GM21360 (cell line): Measurements from ENCODE around the gene HSPG2.
"Not testable (repeated sequence)": the region's sequence is repeated elsewhere in the genome, so short reads cannot be mapped to it uniquely, and the experiment has no call there.

Source experiments
- ATAC-seq: cut with Tn5 transposase; IDR thresholded peaks from one replicate; pipeline ENCODE4 v1.9.1; 2021; ENCODE audit warnings: mild to moderate bottlenecking, moderate library complexity; ENCODE audit not compliant: unreplicated experiment

Gene HSPG2

DNA sequence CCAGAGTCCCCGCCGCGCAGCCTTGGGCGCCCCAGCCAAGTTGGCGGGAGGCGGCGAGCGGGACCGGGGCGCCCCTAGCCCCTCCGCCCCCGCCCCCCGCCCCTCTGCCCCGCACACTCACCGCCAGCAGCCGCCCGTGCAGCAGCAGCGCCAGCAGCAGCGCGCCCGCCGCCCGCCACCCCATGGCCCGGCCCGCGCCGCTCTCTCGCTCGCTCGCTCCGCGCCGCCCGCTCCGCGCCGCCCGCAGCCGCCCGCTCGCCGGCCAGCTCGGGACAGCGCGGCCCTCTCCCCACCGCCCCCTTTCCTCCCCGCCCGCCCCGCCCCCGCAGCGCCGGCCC, at the start of gene HSPG2:
TSS of gene HSPG2 (minus strand) at position 277 of the 338 bp plus-strand sequence. CDS start at position 184, 93 bp downstream.
- ATAC-seq, result no peak

DNA sequence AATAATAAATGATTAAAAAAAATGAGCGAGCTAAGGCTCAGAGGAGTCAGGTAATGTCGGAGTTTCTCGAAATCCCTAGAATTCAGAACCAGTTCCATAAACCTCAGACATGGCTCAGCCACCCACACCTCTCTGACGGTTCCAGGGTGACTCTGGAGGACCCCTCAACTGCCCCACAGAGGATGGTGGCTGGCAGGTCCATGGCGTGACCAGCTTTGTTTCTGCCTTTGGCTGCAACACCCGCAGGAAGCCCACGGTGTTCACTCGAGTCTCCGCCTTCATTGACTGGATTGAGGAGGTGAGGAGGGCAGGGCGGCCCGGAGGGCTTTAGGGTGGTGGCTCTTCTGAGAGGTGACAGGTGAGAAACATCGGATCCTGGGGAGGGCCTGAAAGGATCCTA, 49.3 kb upstream of the HSPG2 start:
- ATAC-seq, result not testable (repeated sequence)

DNA sequence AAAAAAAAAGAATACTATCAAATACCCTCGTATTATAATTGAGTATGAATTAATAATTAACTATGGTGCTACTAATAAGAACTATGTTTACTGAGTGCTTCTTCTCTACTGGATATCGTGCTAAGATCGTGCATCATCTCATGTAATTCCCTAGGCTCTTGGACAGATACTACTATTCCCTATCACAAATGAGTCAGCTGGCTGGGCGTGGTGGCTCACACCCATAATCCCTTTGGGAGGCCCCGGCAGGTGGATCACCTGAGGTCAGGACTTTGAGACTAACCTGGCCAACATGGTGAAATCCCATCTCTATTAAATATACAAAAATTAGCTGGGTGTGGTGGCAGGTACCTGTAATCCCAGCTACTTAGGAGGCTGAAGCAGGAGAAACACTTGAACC, 48.8 kb upstream of the HSPG2 start:
- ATAC-seq, result not testable (repeated sequence)

DNA sequence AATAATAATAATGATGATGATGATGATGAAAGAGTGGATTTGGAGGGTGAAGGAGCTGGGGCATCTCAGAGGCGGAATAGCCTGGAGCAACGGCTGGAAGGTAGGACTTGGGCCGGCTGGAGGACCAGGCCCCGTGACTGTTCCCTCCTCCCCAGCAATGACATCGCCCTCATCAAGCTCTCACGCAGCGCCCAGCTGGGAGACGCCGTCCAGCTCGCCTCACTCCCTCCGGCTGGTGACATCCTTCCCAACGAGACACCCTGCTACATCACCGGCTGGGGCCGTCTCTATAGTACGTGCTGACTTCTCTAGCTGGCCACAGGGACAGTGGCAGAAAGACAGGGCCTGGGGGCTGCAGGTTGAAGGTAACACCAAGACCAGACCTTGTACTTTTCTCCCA, 46.4 kb upstream of the HSPG2 start:
- ATAC-seq, result not testable (repeated sequence)

DNA sequence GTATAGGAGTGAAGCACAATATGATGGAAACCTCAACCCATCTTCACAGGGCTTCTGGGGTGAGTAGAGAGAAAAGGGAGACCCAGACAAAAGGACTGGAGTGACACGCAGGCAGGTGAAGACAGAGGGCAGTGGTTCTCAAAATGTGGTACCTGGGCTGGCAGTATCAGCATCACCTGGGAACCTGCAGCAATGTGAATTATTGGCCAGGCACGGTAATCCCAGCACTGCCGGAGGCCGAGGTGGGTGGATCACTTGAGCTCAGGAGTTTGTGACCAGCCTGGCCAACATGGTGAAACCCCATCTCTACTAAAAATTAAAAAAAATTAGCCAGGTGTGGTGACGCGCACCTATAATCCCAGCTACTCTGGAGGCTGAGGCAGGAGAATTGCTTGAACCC, 45.0 kb upstream of the HSPG2 start:
- ATAC-seq, result not testable (repeated sequence)

DNA sequence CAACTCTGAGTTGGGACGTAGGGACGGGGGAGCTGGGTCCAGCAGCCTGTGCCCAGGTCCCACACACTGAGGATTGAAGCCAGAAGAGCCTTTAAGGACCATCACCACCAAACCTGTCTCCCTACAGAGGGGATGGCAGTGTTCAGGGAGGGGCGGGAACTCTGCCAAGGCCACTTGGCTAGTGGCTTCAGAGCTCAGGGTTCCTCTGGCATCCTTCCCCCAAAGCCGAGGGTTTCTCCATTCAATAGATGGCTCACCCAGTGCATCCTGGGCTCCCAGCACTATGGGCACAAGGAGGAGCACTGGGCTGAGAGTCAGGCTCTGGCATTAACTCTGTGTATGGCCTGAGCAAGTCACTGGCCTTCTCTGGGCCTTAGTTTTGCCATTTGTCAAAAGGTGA, 44.1 kb upstream of the HSPG2 start:
- not testable (repeated sequence) for ATAC-seq

DNA sequence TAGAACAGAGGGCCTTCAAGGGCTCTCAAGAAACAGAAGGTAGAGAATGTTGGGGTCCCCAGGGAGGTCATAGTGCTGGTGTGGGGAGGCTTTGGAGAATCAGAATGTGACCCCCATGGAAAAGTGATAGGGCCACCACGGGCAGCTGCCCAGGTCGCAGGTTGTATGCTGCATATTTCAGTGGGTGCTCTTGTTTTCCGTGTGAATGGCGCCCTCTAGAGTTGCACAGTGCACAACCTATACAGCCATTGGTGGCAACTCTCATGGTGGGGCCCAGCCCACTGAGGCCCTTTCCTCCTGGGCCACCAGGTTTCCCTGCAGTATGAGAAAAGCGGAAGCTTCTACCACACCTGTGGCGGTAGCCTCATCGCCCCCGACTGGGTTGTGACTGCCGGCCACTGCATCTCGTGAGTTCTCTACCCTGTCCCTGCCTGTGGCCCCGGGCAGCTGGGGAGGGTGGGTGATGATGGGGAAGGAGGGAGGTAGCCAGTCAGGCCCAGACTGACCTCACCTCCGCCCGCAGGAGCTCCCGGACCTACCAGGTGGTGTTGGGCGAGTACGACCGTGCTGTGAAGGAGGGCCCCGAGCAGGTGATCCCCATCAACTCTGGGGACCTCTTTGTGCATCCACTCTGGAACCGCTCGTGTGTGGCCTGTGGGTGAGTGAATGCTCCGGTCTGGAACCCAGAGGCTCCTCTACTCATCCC, 43.6 kb upstream of the HSPG2 start:
- not testable (repeated sequence) for ATAC-seq

DNA sequence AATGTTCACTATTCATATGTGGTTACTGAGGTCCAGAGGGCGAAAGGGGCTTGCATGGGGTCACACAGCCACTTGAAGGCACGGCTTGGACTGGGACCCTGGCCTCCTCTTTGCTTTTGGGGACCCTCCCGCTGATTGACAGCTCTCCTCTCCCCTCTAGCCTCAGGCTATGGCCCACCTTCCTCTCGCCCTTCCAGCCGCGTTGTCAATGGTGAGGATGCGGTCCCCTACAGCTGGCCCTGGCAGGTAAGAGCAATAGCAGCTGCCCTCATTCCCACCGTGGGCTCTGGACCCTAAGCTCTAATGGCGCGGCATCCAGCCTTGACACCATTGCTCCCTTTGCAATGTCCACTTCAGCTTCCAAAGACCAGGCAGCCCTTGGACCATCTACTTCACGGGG, 41.1 kb upstream of the HSPG2 start:
- not testable (repeated sequence) for ATAC-seq

DNA sequence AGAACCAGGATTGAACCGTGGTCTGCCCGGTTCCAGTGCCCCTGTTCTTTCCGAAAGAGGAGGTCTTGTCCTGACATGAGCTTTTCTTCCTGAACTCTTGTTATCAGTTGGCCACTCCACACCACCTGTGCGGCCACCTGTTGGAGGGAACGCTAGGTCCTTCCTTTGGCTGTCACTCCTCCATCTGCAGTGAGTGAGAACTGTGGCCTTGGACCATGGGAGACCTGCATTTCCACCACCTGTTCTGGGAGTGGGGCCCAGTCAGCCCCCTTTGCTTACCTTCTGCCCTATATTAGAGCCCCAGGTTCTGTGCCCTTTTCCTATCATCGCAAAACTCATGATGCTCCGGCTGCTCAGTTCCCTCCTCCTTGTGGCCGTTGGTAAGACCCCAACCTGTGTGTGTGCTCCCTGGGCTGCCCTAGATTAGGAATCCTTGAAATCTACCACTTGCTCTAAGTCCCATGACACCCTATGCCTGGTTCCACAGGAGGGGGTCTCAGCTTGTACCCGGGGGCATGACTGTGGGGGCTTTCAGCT, 39.7 kb upstream of the HSPG2 start, which contains the start of gene CELA3B:
TSS of gene CELA3B (plus strand) at position 320 of the 537 bp plus-strand sequence. CDS start at position 338, 18 bp downstream.
- ATAC-seq, result not testable (repeated sequence)

DNA sequence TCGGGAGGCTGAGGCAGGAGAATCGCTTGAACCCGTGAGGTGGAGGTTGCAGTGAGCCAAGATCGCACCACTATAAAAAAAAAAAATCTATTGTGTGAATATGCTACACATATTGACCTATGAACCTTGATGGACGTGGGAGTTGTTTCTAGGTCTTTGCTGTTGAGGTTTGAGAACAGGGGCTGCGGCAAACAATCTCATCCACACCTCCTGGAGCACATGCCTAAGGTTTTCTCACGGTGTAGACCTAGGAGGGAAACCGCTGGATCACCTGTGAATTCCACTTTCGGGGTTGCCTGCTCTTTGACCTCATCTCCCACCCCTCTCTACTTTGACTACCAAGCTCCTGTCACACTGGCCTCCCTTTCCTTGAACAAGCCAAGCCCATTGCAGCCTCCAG, 38.2 kb upstream of the HSPG2 start:
- not testable (repeated sequence) for ATAC-seq

DNA sequence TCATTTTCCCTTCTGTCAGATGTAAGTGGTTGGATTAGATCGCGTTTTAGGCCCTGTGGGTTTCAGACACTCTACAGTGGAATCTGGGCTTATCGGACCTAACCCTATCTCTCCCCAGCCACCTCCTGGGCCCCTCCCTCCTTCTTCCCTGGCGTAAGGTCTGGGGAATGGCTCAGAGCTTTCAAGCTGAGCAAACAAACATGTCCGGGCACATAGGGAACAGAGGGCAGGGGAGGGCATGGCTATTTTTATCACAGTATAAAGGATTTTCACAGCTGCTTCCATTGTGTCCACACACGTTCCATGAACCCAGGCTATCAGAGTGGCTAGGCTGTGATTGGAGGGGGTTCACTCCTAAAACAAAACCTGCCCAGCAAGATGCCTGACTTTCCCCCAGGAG, 37.6 kb upstream of the HSPG2 start:
- ATAC-seq, result not testable (repeated sequence)

DNA sequence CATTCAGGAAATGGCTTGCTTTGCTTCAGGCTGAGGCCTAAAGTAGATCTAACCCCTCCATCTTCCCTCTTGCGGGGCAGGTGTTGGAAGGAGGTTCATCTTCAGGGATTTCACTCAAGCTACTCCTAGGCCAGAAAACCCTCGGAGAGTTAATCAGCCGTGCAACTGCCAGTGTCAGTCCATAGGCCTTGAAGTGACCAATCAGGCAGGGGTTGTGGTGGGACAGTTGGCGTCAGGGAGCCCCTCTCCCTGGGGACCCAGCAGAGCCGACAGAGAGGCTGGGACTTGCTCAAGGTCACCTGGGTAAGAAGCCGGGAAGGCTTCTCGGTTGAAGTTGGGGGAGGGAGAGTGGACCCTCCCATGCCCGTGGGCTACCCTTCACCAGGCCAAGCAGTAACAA, 36.8 kb upstream of the HSPG2 start:
- ATAC-seq, result not testable (repeated sequence)

DNA sequence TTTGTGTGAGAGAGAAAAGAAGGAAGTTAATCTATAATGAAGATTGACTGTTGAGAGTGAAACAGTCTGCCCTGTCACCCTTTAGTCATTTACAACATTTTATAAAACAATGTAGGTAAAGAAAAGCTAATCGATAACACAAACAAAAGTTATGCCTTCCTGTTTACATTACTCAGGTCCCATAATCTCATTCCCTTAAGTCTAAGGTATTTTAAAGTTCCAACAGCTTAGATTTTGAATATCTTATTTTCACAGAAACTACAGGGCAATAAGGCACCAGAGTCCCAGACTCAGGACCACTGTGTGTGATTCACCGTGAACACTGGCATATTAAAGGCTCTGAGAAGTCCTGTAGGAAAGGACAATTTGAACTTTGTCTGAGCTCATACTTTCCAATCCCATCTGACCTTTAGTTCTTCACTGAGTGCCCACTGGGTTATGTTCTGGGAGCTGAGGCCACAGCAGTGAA, 35.9 kb upstream of the HSPG2 start:
- not testable (repeated sequence) for ATAC-seq

DNA sequence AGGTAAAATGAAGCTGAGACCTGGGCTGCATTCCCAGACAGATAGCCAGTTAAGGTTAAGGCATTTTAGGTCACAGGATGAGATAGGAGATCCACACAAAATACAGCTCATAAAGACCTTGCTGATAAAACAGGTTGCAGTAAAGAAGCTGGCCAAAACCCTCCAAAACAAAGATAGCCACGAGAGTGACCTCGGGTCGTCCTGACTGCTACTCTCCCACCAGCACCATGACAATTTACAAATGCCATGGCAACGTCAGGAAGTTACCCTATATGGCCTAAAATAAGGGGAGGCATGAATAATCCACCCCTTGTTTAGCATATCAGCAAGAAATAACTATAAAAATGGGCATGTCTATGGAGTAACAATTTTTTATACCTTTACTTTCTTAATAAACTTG, 33.4 kb upstream of the HSPG2 start:
- ATAC-seq, result not testable (repeated sequence)

DNA sequence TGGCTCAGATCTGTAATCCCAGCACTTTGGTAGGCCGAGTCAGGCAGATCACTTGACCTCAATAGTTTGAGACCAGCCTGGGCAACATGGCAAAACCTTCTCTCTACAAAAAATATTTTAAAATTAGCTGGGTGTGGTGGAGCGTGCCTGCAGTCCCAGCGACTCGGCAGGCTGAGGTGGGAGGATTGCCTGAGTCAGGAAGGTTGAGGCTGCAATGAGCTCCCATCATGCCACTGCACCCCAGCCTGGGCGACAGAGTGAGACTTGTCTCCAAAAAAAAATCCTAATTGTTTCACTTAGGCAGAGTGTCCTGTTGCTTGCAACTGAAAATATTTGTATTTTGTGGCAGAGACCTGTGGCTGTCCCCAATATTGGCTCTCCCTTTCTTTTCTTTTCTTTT, 32.0 kb upstream of the HSPG2 start:
- not testable (repeated sequence) for ATAC-seq

DNA sequence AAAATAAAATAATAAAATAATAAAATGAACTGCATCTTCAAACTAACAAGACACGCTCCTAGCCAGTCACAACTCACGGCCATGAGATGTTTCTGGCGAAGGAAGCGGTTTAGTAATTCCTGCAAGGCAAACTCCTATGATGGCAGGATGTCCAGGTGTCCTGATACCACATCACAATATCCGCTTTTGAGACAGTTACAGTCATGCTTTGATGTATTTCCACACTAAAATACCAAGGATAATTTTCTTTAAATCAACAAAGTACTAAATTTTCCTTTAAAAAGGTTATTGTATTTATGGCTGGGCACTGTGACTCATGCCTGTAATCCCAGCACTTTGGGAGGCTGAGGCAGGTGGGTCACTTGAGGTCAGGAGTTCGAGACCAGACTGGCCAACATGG, 30.1 kb upstream of the HSPG2 start:
- ATAC-seq, result not testable (repeated sequence)

DNA sequence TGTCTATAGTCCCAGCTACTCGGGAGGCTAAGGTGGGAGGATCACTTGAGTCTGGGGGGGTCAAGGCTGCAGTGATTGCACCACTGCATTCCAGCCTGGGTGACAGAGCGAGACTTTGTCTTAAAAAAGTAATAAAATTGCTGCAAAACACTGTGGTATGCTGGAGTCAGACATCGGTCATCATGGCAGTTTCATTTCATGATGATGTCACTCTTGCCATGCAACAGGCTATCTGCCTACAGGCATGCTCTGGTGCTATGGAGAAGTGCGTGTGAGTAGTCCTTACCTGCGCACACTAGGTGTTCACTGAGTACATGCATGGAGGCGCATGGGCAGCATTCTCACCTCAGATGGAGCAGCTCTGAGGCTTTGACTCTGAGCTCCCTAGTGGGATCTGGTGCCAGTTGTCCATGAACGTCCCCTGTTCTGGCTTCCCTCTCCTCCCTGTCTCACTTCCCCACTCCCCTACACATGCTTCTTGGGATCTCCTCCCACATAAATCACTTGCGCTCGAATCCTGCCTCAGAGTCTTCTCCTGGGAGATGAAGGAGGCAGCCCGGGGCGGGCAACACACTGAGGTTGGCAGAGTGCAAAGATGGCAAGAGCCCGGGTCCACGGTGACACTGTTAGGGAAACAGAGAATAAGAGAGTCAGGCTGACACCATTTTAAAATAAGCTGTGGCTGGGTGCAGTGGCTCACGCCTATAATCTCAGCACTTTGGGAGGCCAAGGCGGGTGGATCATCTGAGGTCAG, 29.3 kb upstream of the HSPG2 start:
- ATAC-seq, result no peak

DNA sequence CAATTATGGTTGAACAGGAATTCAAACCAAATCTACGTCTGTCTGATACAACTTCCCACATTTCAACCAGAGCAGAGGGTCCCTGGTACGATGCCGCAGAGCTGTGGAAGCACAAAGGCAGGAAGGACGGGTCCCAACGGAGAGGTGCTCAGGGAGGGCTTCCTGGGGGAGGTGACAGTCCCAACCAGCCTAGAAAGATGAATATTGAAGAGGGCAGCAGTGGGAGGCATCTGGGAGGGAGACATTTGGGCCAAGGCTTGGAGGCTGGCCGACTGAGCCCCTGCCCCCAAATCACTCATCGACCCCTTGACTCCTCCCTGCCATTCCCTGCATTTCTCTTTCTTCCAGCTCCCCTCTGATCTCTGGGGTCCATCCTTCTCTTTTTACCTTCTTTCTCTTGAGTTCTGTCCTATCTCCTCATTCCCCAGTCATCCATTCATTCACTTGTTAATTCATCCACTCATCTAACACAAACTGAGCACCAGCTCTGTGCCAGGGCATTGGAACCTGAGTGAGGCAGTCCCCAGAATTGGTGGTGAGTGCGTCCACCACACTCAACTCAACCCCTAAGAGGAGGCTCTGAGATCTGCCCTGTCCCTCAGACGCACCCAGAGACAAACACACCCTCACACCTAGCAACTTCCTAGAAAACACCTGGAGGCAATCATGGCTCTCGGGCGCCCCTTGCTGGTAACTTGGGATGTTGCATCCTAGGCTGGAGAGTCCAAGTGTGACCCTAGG, 26.5 kb upstream of the HSPG2 start:
- peak; percentile 52 for ATAC-seq

DNA sequence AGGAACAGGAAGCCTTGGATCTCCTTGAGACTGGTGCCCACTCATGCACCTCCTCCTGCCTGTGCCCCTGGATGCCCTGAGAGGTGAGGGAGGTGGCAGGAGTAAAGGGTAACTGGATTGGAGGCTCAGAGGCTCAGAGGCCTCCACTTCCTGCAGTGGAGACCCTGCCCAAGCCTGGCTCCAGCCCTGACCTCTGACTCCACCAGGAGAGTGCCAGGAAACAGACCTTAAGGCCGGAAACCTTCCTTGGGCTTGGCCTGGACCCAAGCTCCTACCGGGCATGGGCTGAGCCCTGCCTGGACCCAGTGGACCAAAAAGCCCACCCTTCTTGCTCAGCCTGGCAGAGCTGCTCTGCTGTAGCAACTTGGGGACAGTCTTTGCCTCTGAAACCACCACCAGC, 24.7 kb upstream of the HSPG2 start:
- no peak for ATAC-seq

DNA sequence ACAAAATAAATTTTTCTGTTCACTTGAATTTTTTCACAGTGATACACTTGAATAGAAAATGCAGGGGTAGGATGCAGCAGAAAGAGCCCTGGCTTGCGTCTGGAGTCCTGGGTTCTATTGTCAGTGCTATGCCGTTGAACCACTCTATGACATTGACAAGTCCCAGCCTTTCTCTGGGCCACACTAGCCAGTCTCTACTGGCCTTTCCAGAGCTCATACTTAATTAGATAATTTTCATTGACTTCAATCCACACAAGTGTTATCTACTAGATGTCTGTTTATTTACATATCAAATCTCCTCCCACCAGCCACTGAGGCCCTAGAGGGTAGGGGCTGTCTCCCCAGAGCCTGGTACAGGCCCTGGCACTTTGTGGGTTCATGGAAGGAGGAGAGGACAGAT, 24.2 kb upstream of the HSPG2 start:
- no peak for ATAC-seq
